GM19372 (cell line): ENCODE results near the gene AK3.
"Not testable (repeated sequence)": the region's sequence is repeated elsewhere in the genome, so short reads cannot be mapped to it uniquely, and the experiment has no call there.

Experiments
- ATAC-seq: cut with Tn5 transposase; IDR thresholded peaks from one replicate; pipeline ENCODE4 v1.9.1; 2021; ENCODE audit warnings: mild to moderate bottlenecking, low read depth, moderate library complexity; ENCODE audit not compliant: unreplicated experiment

Gene AK3

DNA sequence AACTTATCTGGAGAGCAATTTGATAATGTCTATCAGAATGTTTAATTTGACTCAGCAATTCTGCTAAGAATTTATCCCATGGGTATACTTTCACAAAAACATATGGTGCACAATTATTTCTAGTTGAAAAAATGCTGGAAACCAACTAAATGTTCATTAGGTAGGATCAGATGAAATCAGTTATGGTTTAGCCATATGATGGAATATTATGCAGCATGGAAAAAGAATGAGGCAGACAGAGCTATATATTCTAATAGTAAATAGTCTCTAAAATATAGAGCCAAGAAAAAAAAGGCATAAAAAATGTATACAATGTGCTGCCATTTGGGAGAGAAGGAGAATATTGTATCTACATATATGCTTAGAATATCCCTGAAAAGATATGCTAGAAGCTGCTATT is 71.1 kb downstream of the AK3 start:
- ATAC-seq = no peak

DNA sequence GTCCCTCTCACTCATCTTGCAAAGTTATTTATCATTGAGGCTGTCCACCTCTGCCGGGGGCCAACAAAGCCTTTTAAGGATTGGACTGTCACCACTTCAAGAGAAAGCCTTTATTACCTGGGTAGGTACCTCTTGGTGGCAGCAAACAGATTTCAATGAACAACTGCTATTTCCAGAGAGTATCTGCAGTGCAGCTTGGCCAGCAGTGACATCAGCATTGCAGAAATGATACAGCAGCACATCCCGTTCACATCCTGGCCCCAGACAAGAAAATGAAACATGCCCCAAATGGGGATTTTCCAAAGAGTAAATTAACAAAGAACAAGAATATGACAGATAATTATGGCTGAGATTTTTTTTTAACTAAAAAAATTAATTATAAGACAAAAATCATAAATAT is 72.4 kb downstream of the AK3 start:
- ATAC-seq = no peak

DNA sequence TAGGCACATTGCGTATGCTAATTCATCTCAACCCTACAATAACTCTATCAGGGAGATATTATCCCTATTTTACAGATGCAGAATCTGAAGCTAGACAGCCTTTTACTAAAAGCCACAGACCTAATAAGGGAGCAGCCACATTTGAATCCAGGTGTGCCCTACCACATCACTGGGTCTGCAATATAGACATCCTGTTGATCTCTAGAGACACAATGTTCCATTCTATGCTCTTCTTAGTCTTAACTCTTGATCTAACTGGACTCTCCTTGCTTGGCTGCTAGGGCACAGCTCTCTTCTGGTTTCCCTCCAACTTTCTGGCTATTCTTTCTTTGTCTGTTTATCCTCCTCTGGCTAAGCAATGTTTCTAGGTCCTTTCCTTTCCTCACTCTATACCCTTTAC is 73.3 kb downstream of the AK3 start:
- no peak for ATAC-seq

DNA sequence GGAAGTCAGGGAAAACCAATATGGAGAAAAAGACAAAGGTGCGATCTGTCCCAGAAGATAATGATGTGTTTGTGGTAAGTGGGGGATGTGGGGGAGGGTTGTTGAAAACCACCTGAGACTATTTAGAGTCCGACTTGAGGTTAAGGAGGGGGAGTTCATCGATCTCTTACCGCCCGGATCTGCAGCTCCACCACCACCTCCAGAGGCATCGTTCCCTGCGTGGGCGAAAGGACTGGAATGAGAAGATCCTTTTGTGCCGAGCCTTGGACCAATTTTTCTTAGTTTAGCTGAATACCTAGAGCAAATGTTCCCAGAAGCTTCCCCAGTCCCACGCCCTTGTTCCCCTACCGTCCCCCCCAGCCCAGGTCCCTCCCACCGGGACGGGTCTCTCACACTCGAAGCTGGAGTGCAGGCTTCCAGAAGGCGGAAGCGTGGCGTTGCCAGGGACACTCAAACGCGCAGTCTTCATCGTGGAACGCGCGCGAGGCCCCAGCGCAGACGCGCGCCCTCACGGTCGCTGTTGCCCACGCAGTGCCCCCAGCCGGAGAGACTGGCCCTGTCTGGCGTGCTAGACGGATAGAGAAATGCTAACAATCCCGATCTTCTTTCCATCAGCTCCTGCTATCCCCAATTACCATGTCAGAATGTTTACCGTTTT is 74.8 kb downstream of the AK3 start, which contains the start of gene SPATA6L:
Gene SPATA6L, minus strand, starts transcription at position 439 of the 658 bp plus-strand sequence. Its CDS starts 230 bp downstream, at position 209.
- ATAC-seq = no peak

DNA sequence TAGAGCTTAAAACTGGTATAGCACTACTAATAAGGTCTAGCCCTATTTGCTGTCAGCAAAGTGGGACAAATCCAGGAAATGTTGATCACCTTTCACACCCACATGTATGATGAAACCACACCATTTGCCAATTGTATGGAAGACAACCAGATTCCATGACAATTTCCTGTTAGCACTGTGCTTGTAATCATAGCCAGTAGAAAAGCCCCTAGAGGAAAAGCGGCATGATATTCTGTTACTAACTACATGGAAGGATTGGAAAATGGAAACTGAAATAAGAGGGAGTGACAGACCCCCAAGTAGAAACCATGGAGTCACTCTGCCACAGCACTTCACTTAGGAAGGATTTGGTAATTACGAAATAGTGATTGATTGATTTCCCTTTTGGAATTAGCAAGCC is 75.6 kb downstream of the AK3 start:
- ATAC-seq = no peak

DNA sequence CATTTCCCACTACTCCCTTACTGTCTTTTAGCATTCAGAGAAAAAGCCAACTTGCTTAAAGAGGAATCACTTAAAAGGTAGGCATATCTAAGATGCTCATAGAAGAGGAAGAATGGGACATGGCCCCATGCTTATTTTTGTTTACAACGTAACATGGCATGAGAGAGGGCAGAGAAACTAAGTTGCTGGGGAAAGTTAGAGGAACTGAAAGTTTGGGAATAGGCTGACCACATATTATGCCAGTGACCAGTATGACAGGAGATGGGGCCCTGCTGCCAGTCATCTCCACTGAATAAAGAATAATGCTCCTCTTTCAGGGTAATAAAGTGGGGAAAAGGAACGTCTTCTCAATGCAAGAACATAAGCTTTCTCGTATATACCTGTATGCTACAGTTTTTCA is 77.0 kb downstream of the AK3 start:
- no peak for ATAC-seq

DNA sequence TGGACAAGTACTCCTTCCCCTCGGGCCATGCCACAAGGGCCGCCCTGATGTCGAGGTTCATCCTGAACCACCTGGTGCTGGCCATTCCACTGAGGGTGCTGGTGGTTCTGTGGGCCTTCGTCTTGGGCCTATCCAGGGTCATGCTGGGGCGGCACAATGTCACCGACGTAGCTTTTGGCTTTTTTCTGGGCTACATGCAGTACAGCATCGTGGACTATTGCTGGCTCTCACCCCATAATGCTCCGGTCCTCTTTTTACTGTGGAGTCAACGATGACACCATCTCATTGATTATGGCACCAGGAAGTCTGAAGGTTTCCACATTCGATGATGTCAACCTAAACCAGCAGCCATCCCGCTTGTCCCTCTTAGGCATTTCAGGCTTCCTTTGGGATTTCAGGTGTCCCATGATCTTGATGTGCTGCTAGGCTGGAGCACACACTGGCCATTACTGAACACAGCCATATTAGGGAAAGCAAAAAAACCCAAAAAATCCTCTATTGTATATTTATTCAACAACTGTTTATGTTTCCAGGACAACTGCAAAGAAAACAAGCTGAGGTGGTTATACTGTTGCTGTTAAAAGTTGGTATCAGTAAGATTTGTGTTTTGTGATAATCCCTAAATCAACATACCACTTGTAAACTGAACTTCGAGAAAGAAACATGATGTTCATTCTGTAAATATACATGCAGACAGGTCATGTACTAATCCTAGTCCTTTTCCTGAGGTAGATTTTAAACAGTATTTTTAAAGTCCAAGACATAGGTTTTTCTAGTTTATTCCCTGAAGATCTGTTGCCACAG is 77.8 kb downstream of the AK3 start:
- no peak for ATAC-seq

DNA sequence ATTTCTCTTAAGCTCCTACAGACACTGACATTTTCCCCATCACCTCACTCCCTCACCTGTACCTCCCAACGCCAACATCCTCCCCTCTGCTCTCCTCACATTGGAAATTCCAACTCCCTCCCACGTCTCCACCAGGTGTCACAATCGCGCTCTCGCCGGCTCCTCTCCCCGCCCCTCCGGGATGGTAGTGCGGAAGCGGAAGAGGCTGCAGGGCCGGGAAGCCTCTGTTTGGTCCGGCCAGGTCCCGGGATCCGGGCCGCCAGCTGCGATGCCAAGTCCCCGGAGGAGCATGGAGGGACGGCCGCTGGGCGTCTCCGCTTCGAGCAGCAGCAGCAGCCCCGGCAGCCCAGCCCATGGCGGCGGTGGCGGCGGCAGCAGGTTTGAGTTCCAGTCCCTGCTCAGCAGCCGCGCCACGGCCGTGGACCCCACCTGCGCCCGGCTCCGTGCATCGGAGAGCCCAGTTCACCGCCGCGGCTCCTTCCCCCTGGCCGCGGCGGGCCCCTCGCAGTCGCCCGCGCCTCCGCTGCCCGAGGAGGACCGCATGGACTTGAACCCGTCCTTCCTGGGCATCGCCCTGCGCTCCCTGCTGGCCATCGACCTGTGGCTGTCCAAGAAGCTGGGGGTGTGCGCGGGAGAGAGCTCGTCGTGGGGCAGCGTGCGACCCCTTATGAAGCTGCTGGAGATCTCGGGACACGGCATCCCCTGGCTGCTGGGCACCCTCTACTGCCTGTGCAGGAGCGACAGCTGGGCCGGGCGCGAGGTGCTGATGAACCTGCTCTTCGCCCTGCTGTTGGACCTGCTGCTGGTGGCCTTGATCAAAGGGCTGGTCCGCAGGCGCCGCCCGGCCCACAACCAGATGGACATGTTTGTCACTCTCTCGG is 78.7 kb downstream of the AK3 start, which contains the start of gene PLPP6:
Gene PLPP6, plus strand, starts transcription at position 187 of the 881 bp plus-strand sequence. Its CDS starts 82 bp downstream, at position 269.
- peak; percentile 70 for ATAC-seq

DNA sequence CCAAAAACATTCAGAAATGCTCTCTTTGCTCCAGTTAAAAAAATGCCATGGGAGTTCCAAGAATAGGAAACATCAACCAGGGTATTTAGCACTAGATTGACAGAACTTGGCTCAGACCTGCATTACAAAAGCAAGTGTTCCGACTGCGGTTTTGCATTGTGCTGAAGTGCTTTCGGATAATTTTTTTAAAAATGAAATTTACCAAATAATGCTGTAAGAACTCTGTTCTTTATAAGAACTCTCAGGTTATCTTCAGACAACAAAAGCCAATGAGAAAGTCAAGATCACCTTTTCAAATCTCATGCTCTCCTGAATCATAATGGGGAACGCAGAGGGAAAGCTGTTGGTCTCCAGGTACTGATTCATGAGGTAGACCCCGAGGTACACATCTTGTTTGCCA is 79.4 kb downstream of the AK3 start:
- no peak for ATAC-seq

DNA sequence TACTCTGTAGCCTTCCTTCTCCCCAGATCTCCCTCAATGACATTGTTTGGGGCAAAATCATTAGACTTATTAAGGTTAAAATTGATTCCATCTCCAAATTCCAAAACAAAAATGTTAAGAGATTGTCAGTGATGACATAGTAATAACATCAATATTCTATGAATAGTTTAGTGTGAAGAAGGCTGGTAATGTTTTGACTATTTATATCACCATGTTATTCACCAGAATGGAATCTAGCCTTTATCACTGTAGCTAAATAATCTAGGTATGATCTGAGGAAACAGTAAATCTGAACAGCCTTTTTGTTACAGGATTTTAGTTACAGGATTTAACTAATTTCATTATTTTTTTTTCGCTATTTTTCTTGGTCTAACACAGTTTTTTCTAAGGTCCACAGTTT is 79.8 kb downstream of the AK3 start:
- ATAC-seq = no peak

DNA sequence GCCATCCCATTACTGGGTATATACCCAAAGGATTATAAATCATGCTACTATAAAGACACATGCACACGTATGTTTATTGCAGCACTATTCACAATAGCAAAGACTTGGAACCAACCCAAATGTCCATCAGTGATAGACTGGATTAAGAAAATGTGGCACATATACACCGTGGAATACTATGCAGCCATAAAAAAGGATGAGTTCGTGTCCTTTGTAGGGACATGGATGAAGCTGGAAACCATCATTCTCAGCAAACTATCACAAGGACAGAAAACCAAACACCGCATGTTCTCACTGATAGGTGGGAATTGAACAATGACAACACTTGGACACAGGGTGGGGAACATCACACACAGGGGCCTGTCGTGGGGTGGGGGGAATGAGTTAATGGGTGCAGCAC is 80.3 kb downstream of the AK3 start:
- not testable (repeated sequence) for ATAC-seq
